DOHH2 (cell line): ENCODE measurements around the gene AFG3L2.

Experiments used
- H3F3A ChIP-seq: fragments of 200-600 bp; sonication (generic), shearing (Covaris generic); 2 replicates; pipeline ENCODE4 v1.6.0; 2016; ENCODE audit warnings: antibody characterized with exemption, mild to moderate bottlenecking; ENCODE audit not compliant: control insufficient read depth, insufficient read depth
- H3K27ac ChIP-seq: fragments of 200-600 bp; sonication (generic); 2 replicates; pipeline ENCODE4 v1.5.1; 2014; ENCODE audit warnings: low read depth, mild to moderate bottlenecking, low read length, moderate library complexity
- H3K27me3 ChIP-seq: fragments of 200-600 bp; sonication (generic); 2 replicates; pipeline ENCODE4 v1.6.1; 2014; ENCODE audit warnings: mild to moderate bottlenecking, low read length, mixed read lengths; ENCODE audit not compliant: control insufficient read depth
- H3K36me3 ChIP-seq: fragments of 200-600 bp; sonication (generic); 2 replicates; pipeline ENCODE4 v1.6.1; 2014; ENCODE audit warnings: mild to moderate bottlenecking, low read length, moderate library complexity, mixed read lengths; ENCODE audit not compliant: control insufficient read depth
- H3K4me1 ChIP-seq: fragments of 200-600 bp; sonication (generic); 2 replicates; pipeline ENCODE4 v1.6.1; 2014; ENCODE audit warnings: mild to moderate bottlenecking, low read length, mixed read lengths; ENCODE audit not compliant: control insufficient read depth
- H3K4me2 ChIP-seq: fragments of 200-600 bp; sonication (generic); 2 replicates; pipeline ENCODE4 v1.6.0; 2014; ENCODE audit warnings: mild to moderate bottlenecking, low read length, moderate library complexity
- H3K4me3 ChIP-seq: fragments of 200-600 bp; sonication (generic); 2 replicates; pipeline ENCODE4 v1.5.1; 2014; ENCODE audit warnings: mild to moderate bottlenecking, low read length, mixed read lengths
- H3K79me2 ChIP-seq: fragments of 200-600 bp; sonication (generic); 2 replicates; pipeline ENCODE4 v1.6.1; 2014; ENCODE audit warnings: mild to moderate bottlenecking, low read length, mixed read lengths; ENCODE audit not compliant: control insufficient read depth
- H3K9me2 ChIP-seq: fragments of 200-600 bp; sonication (generic); replicated peaks from 2 replicates; pipeline ENCODE4 v1.6.1; 2014; ENCODE audit warnings: mild to moderate bottlenecking, low read length, mixed read lengths; ENCODE audit not compliant: control insufficient read depth
- H3K9me3 ChIP-seq: fragments of 200-600 bp; sonication (generic); 2 replicates; pipeline ENCODE4 v1.6.1; 2014; ENCODE audit warnings: antibody characterized with exemption, low read length, mixed read lengths; ENCODE audit not compliant: control insufficient read depth, insufficient read depth
- H4K20me1 ChIP-seq: fragments of 200-600 bp; sonication (generic); 2 replicates; pipeline ENCODE4 v1.6.0; 2014; ENCODE audit warnings: low read depth, mild to moderate bottlenecking, antibody characterized with exemption, low read length, moderate library complexity; ENCODE audit not compliant: control insufficient read depth, insufficient read depth
- CTCF ChIP-seq: fragments of 200-600 bp; sonication (generic); IDR thresholded peaks from one replicate; pipeline ENCODE4 v1.5.1; 2014; ENCODE audit warnings: antibody characterized with exemption, mild to moderate bottlenecking, low read depth, low read length; ENCODE audit not compliant: poor library complexity, severe bottlenecking
- EZH2phosphoT487 ChIP-seq: fragments of 200-600 bp; sonication (generic); IDR thresholded peaks from 2 replicates; pipeline ENCODE4 v1.6.1; 2017; ENCODE audit warnings: borderline replicate concordance, mild to moderate bottlenecking, antibody characterized with exemption, low read length, moderate library complexity, mixed read lengths

AFG3L2 gene

GRCh38 chr18:12310762-12311161, 66.3 kb downstream of the AFG3L2 start:
- H3K4me2 ChIP-seq = no peak overlapping the region
- H3F3A ChIP-seq = no peaks in the 10 kb centered on the region
- peaks cover 13% of the 10 kb centered on the region; the same call in 1 of the 2 replicates for H3K9me3 ChIP-seq
- no peaks in the 10 kb centered on the region for H3K9me2 ChIP-seq
- H3K27me3 ChIP-seq = peaks cover 3% of the 10 kb centered on the region; the same call in 1 of the 2 replicates
- TF ChIP-seq EZH2phosphoT487 (no peak), CTCF (no peak)
- H3K27ac ChIP-seq = no peak overlapping the region
- 0 out of 2 replicates have a peak, but pooled peaks cover 3% of the 10 kb centered on the region for H3K4me1 ChIP-seq
- H4K20me1 ChIP-seq = no peaks in the 10 kb centered on the region
- no peaks in the 10 kb centered on the region for H3K79me2 ChIP-seq
- no peaks in the 10 kb centered on the region for H3K36me3 ChIP-seq
- no peak overlapping the region for H3K4me3 ChIP-seq

- Histone ChIP-seq H3K27ac (no peak overlapping the region), H3K4me1 (0 out of 2 replicates have a peak, but pooled peaks cover 3% of the 10 kb centered on the region), H4K20me1 (no peaks in the 10 kb centered on the region), H3K79me2 (no peaks in the 10 kb centered on the region), H3K27me3 (peaks cover 3% of the 10 kb centered on the region; the same call in 1 of the 2 replicates), H3K4me2 (no peak overlapping the region), H3K9me2 (no peaks in the 10 kb centered on the region), H3K4me3 (no peak overlapping the region), H3F3A (no peaks in the 10 kb centered on the region), H3K9me3 (peaks cover 13% of the 10 kb centered on the region; the same call in 1 of the 2 replicates), H3K36me3 (no peaks in the 10 kb centered on the region)
- no peak for TF ChIP-seq CTCF
- no peak for TF ChIP-seq EZH2phosphoT487
Observed at GRCh38 chr18:12309683-12310198, 67.3 kb downstream of the AFG3L2 start.

GRCh38 chr18:12308386-12309100, 68.5 kb downstream of the AFG3L2 start:
- no peaks in the 10 kb centered on the region for H4K20me1 ChIP-seq
- no peaks in the 10 kb centered on the region for H3K9me2 ChIP-seq
- no peak overlapping the region for H3K4me2 ChIP-seq
- no peaks in the 10 kb centered on the region for H3K4me1 ChIP-seq
- no peaks in the 10 kb centered on the region for H3F3A ChIP-seq
- no peak overlapping the region for H3K4me3 ChIP-seq
- H3K9me3 ChIP-seq = peaks cover 11% of the 10 kb centered on the region; the same call in 1 of the 2 replicates
- no peak for TF ChIP-seq CTCF
- TF ChIP-seq EZH2phosphoT487 = no peak
- H3K79me2 ChIP-seq = no peaks in the 10 kb centered on the region
- no peaks in the 10 kb centered on the region for H3K36me3 ChIP-seq
- no peak overlapping the region for H3K27ac ChIP-seq
- peaks cover 3% of the 10 kb centered on the region; the same call in 1 of the 2 replicates for H3K27me3 ChIP-seq
